Fibroblast of lung (primary cell): ENCODE measurements around the gene DNM3. TPM values are rescaled to one million over a fixed set of nuclear protein-coding genes. Genes with fewer than 3 reads are reported as not detected.
A peak's percentile ranks its signal among the peaks of the same experiment; 100 is the strongest.

Experiments used
- DNase-seq, 2 donors: peaks; one replicate each; pipeline versions ENCODE4 v3.0.0 to v3.0.0-alpha.2; 2010; ENCODE audit warnings: low read depth in 2 of 2
- H2AFZ ChIP-seq: 2 replicates; pipeline ENCODE4 v1.5.1; 2012; ENCODE audit warnings: low read length, control low read depth, inconsistent platforms
- H3K27ac ChIP-seq: 2 replicates; pipeline ENCODE4 v1.5.1; 2011; ENCODE audit warnings: low read length, control low read depth; ENCODE audit not compliant: insufficient read depth
- H3K27me3 ChIP-seq: 2 replicates; pipeline ENCODE4 v1.5.1; 2011; ENCODE audit warnings: mild to moderate bottlenecking, low read length; ENCODE audit not compliant: control insufficient read depth, insufficient read depth
- H3K36me3 ChIP-seq: 2 replicates; pipeline ENCODE4 v1.5.1; 2011; ENCODE audit warnings: low read length; ENCODE audit not compliant: control insufficient read depth, insufficient read depth
- H3K4me1 ChIP-seq: 2 replicates; pipeline ENCODE4 v1.5.1; 2011; ENCODE audit warnings: low read length; ENCODE audit not compliant: control insufficient read depth, insufficient read depth; ENCODE audit errors: extremely low read depth
- H3K4me2 ChIP-seq: 2 replicates; pipeline ENCODE4 v1.5.1; 2011; ENCODE audit warnings: low read length, control low read depth; ENCODE audit not compliant: insufficient read depth; ENCODE audit errors: extremely low read depth
- H3K4me3 ChIP-seq, 4 experiments: fragments of 200-600 bp in 1 of 4; sonication (generic) in 1 of 4; replicated peaks in 1 of 4; 2 replicates each; pipeline ENCODE4 v1.5.1; 2011 to 2016; ENCODE audit warnings: low read length in 4 of 4, low read depth in 3 of 4, mild to moderate bottlenecking in 3 of 4, control low read depth in 2 of 4, inconsistent platforms in 1 of 4, mixed read lengths in 1 of 4; ENCODE audit not compliant: insufficient read depth in 1 of 4; ENCODE audit errors: control extremely low read depth in 1 of 4
- H3K79me2 ChIP-seq: 2 replicates; pipeline ENCODE4 v1.5.1; 2012; ENCODE audit warnings: mild to moderate bottlenecking, low read length, inconsistent platforms; ENCODE audit not compliant: control insufficient read depth, insufficient read depth
- H3K9ac ChIP-seq: 2 replicates; pipeline ENCODE4 v1.5.1; 2011; ENCODE audit warnings: mild to moderate bottlenecking, low read length, control low read depth; ENCODE audit not compliant: insufficient read depth
- H3K9me3 ChIP-seq: 2 replicates; pipeline ENCODE4 v1.5.1; 2012; ENCODE audit warnings: low read depth, low read length; ENCODE audit not compliant: control insufficient read depth, insufficient read depth
- H4K20me1 ChIP-seq: 2 replicates; pipeline ENCODE4 v1.5.1; 2011; ENCODE audit warnings: low read length; ENCODE audit not compliant: control insufficient read depth, insufficient read depth; ENCODE audit errors: extremely low read depth
- CTCF ChIP-seq, 2 donors: IDR thresholded peaks in 1 of 2; conservative IDR thresholded peaks in 1 of 2; 1 replicate in 1 of 2; 2 replicates in 1 of 2; pipeline ENCODE4 v1.5.1; 2011 to 2012; ENCODE audit warnings: low read length in 2 of 2, control low read depth in 1 of 2, inconsistent platforms in 1 of 2, low read depth in 1 of 2, mild to moderate bottlenecking in 1 of 2
- EZH2 ChIP-seq: IDR thresholded peaks from 2 replicates; pipeline ENCODE4 v1.5.1; 2012; ENCODE audit warnings: low read length, control low read depth, mild to moderate bottlenecking; ENCODE audit errors: missing control alignments
- polyA plus RNA-seq, 2 donors: library from polyadenylated mRNA; depleted of rRNA in 1 of 2; stranded (reverse) in 1 of 2; unstranded in 1 of 2; fragments of >200 nt; gene quantifications; 2 replicates each; pipeline ENCODE4 v1.2.1, GENCODE V29; 2011 to 2012; ENCODE audit warnings: missing spikeins in 1 of 2
- total RNA-seq: library from RNA; depleted of rRNA; stranded (reverse); fragments of >200 nt; gene quantifications from 2 replicates; pipeline ENCODE4 v1.2.1, GENCODE V29; 2014

DNM3 gene
- total and polyA plus RNA-seq, 2 donors (not counting 1 experiment from before 2014, with no cell fraction given), result 1.6 to 3.6 TPM

DNA sequence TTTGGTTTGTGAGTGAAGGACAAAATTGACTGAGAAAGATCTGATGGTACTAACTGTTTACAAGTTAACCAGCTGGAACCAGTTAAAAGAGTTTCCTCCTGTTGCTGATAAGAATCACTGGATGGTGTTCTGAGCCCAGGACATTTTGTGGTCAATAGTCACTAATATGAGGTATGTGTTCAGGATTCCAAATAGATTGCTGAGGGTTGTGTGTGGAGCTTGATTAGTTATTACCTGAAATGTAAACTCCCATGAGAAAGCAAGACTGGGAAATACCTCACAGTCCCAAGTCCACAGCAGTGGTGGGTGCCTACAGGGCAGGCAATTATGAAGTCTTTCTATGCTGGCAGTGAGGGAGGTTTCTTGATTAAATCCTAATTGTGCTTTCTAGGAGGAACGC is 164.6 kb downstream of the DNM3 start:
- no peaks in the 10 kb centered on the region for H3K79me2 ChIP-seq
- TF ChIP-seq EZH2 (no peak), CTCF (conservative IDR thresholded peaks at IDR 0.05 in 1 of 2, IDR thresholded peaks at IDR 0.05 in 1 of 2; ENCODE audit: low read depth in 1 of 2, low read length in 2 of 2) (no peak)
- H3K9ac ChIP-seq, result no peak overlapping the region
- no peaks in the 10 kb centered on the region for H3K27me3 ChIP-seq
- peaks cover 2% of the 10 kb centered on the region for H3K4me1 ChIP-seq
- DNase-seq, result peak in 1 of 2 donors; percentile 91
- H3K4me2 ChIP-seq, result no peak overlapping the region
- no peak overlapping the region for H2AFZ ChIP-seq
- H3K4me3 ChIP-seq, result no peak overlapping the region
- no peaks in the 10 kb centered on the region for H4K20me1 ChIP-seq
- no peak overlapping the region for H3K27ac ChIP-seq
- no peaks in the 10 kb centered on the region for H3K9me3 ChIP-seq
- H3K36me3 ChIP-seq, result no peaks in the 10 kb centered on the region

- Histone ChIP-seq H4K20me1 (no peaks in the 10 kb centered on the region), H2AFZ (no peak overlapping the region), H3K4me2 (no peak overlapping the region), H3K4me3 (no peak overlapping the region), H3K4me1 (peaks cover 2% of the 10 kb centered on the region), H3K27me3 (no peaks in the 10 kb centered on the region), H3K36me3 (no peaks in the 10 kb centered on the region), H3K27ac (no peak overlapping the region), H3K79me2 (no peaks in the 10 kb centered on the region), H3K9me3 (no peaks in the 10 kb centered on the region), H3K9ac (no peak overlapping the region)
- DNase-seq, result no peak
- TF ChIP-seq CTCF (conservative IDR thresholded peaks at IDR 0.05 in 1 of 2, IDR thresholded peaks at IDR 0.05 in 1 of 2; ENCODE audit: low read depth in 1 of 2, low read length in 2 of 2) (no peak), EZH2 (no peak)
Observed at GRCh38 chr1:172006660-172007059, 165.4 kb downstream of the DNM3 start.

GRCh38 chr1:172018727-172019311 is 177.5 kb downstream of the DNM3 start:
- Histone ChIP-seq H2AFZ (no peak overlapping the region), H3K27me3 (no peaks in the 10 kb centered on the region), H3K4me3 (no peak overlapping the region), H4K20me1 (no peaks in the 10 kb centered on the region), H3K9ac (no peak overlapping the region), H3K9me3 (no peaks in the 10 kb centered on the region), H3K4me1 (no peaks in the 10 kb centered on the region), H3K4me2 (no peak overlapping the region), H3K36me3 (no peaks in the 10 kb centered on the region), H3K79me2 (no peaks in the 10 kb centered on the region), H3K27ac (no peak overlapping the region)
- TF ChIP-seq CTCF (conservative IDR thresholded peaks at IDR 0.05 in 1 of 2, IDR thresholded peaks at IDR 0.05 in 1 of 2; ENCODE audit: low read depth in 1 of 2, low read length in 2 of 2) (no peak), EZH2 (no peak)
- no peak for DNase-seq
